Activated B cell treated with CpG ODN at 0.5 μM for 24 hours (primary cell): ENCODE results near the gene VCL. TPM values are rescaled to one million over a fixed set of nuclear protein-coding genes. Genes with fewer than 3 reads are reported as not detected.

Source experiments
- ATAC-seq: fragments of 200-7000 bp; cut with Tn5 transposase; one replicate; pipeline ENCODE4 v1.10.0; 2021; ENCODE audit warnings: low read depth, mild to moderate bottlenecking, moderate library complexity
- CTCF ChIA-PET: fragments of 350-600 bp; sonication (Branson Sonifier 250); formaldehyde crosslinking; loops from one replicate; lab custom pipeline; 2021; ENCODE audit warnings: antibody characterized with exemption; lab: Charles Lee
- POLR2A ChIA-PET: fragments of 350-600 bp; sonication (Branson Sonifier 250); formaldehyde crosslinking; loops from one replicate; lab custom pipeline; 2021; ENCODE audit warnings: antibody characterized with exemption; lab: Charles Lee
- DNase-seq: peaks from one replicate; pipeline ENCODE4 v3.0.0; 2022
- H3K27ac Mint-ChIP-seq: one replicate; pipeline ENCODE4 v1.8.0; 2020; ENCODE audit warnings: mixed read lengths
- H3K27me3 Mint-ChIP-seq: one replicate; pipeline ENCODE4 v1.8.0; 2021; ENCODE audit warnings: mixed read lengths
- H3K36me3 Mint-ChIP-seq: one replicate; pipeline ENCODE4 v1.8.0; 2021; ENCODE audit warnings: low read depth, mixed read lengths
- H3K4me1 Mint-ChIP-seq: one replicate; pipeline ENCODE4 v1.8.0; 2021; ENCODE audit warnings: mixed read lengths
- H3K4me3 Mint-ChIP-seq: one replicate; pipeline ENCODE4 v1.8.0; 2020; ENCODE audit warnings: mild to moderate bottlenecking, mixed read lengths
- H3K9me3 Mint-ChIP-seq: one replicate; pipeline ENCODE4 v1.8.0; 2020; ENCODE audit warnings: mixed read lengths
- CTCF ChIP-seq: fragments of 200-600 bp; IDR thresholded peaks from one replicate; pipeline ENCODE4 v1.8.0; 2022; ENCODE audit warnings: antibody characterized with exemption, mild to moderate bottlenecking
- intact Hi-C: fragments of 100-400 bp; cut with micrococcal nuclease; formaldehyde crosslinking; loops from one replicate; pipeline ENCODE4 v1.15.1; 2024
- total RNA-seq: library from RNA; stranded (reverse); gene quantifications from 2 replicates; pipeline ENCODE4 v1.2.3, GENCODE V29; 2022

The VCL gene
- total RNA-seq, 1 donor from 2014 or later, result 21.3 TPM

DNA sequence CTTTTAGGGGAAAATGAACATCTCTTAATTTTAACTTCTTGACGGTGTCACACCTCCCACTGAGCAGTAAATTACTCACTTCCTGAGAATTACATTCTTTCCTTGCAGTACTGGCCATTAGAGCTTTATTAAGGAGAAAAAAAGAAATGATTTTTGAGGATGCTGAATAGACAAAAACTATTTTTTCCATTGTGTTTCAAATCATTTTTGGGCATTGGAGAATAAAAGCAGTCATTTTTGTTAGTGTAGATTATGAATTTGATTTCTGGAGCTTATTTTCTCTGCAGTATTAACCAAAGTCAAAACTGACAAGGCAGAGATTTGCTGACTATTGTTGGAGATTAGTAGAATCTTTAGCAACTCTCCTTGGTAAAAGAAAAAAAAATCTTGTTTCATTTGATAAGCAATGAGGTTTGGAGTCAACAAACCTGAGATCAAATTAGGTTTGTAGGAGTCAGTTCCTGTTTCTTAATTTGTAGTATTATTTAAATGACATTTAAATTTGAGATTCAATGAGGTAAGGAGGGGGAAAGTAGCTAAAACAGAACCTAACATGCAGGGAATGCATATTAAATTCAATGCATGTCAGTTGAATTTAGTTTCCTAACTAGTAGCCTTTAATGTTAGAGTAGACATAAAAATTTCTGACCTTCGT, 82.1 kb downstream of the VCL start:
- no peak for TF ChIP-seq CTCF
- H3K27ac Mint-ChIP-seq, result no peak overlapping the region
- no peak for ATAC-seq
- ChIA-PET CTCF (interaction anchor here (1.3 to 6.3 kb wide), 8 partner anchors 10 to 231 kb away, joined by 3 to 140 read pairs (median 10); no protein-coding TSS in a partner anchor), POLR2A (interaction anchor here (1.0 to 1.9 kb wide), 3 partner anchors 22 to 194 kb away, joined by 3 to 5 read pairs (median 4); no protein-coding TSS in a partner anchor)
- intact Hi-C loops, result loop anchor here (2.0 to 5.0 kb wide), 4 partner anchors 17 to 123 kb away; partner anchors contain the start of gene VCL
- H3K27me3 Mint-ChIP-seq, result no peaks in the 10 kb centered on the region
- H3K36me3 Mint-ChIP-seq, result peaks cover 26% of the 10 kb centered on the region
- no peak overlapping the region for H3K4me3 Mint-ChIP-seq
- no peak for DNase-seq
- H3K4me1 Mint-ChIP-seq, result peaks cover 50% of the 10 kb centered on the region
- no peaks in the 10 kb centered on the region for H3K9me3 Mint-ChIP-seq

- TF ChIP-seq CTCF, result no peak
- CTCF ChIA-PET, result interaction anchor here (0.6 to 6.3 kb wide), 21 partner anchors 9 to 254 kb away, joined by 3 to 140 read pairs (median 4); no protein-coding TSS in a partner anchor
- Mint-ChIP-seq H3K27me3 (no peaks in the 10 kb centered on the region), H3K4me1 (peaks cover 44% of the 10 kb centered on the region), H3K27ac (no peak overlapping the region), H3K4me3 (no peak overlapping the region), H3K9me3 (no peaks in the 10 kb centered on the region), H3K36me3 (peaks cover 27% of the 10 kb centered on the region)
- no peak for DNase-seq
- intact Hi-C loops, result loop anchor here (1.0 to 5.0 kb wide), 5 partner anchors 24 to 232 kb away; partner anchors contain the start of gene VCL
- POLR2A ChIA-PET, result interaction anchor here (0.5 to 1.9 kb wide), 6 partner anchors 9 to 525 kb away, joined by 4 to 7 read pairs (median 4); no protein-coding TSS in a partner anchor
- ATAC-seq, result peak; percentile 51
Measured at GRCh38 chr10:74081192-74081803, 83.4 kb downstream of the VCL start.

- Mint-ChIP-seq H3K27me3 (no peaks in the 10 kb centered on the region), H3K9me3 (no peaks in the 10 kb centered on the region), H3K27ac (no peak overlapping the region), H3K4me3 (no peak overlapping the region), H3K36me3 (peaks cover 30% of the 10 kb centered on the region), H3K4me1 (peaks cover 39% of the 10 kb centered on the region)
- DNase-seq (no peak), ATAC-seq (no peak)
- no peak for TF ChIP-seq CTCF
- intact Hi-C loops, result loop anchor here (1.0 to 5.0 kb wide), 5 partner anchors 25 to 233 kb away; partner anchors contain the start of gene VCL
- ChIA-PET CTCF (interaction anchor here (0.6 to 6.3 kb wide), 22 partner anchors 8 to 255 kb away, joined by 3 to 140 read pairs (median 4); no protein-coding TSS in a partner anchor), POLR2A (interaction anchor here (0.5 to 1.9 kb wide), 3 partner anchors 83 to 124 kb away, joined by 4 to 7 read pairs (median 5); no protein-coding TSS in a partner anchor)
Measured at GRCh38 chr10:74081941-74082718, 84.2 kb downstream of the VCL start.

GRCh38 chr10:74083304-74083703, 85.4 kb downstream of the VCL start:
- Mint-ChIP-seq H3K4me3 (no peak overlapping the region), H3K36me3 (peaks cover 29% of the 10 kb centered on the region), H3K9me3 (no peaks in the 10 kb centered on the region), H3K27me3 (no peaks in the 10 kb centered on the region), H3K4me1 (peaks cover 31% of the 10 kb centered on the region), H3K27ac (no peak overlapping the region)
- ATAC-seq (no peak), DNase-seq (no peak)
- intact Hi-C loops, result loop anchor here (5.0 kb wide), 1 partner anchor 86 kb away; the partner anchor contains the start of gene VCL
- POLR2A ChIA-PET, result no interaction called here
- TF ChIP-seq CTCF, result no peak
- CTCF ChIA-PET, result interaction anchor here (0.8 to 6.3 kb wide), 4 partner anchors 18 to 203 kb away, joined by 3 to 140 read pairs (median 6); no protein-coding TSS in a partner anchor
